Left renal cortex interstitium (tissue), 4 donors: ENCODE results near the gene DDX1. TPM values are rescaled to one million over a fixed set of nuclear protein-coding genes. Genes with fewer than 3 reads are reported as not detected.
A peak's percentile ranks its signal among the peaks of the same experiment; 100 is the strongest.
"Not testable (repeated sequence)": the region's sequence is repeated elsewhere in the genome, so short reads cannot be mapped to it uniquely, and the experiment has no call there.

ENCODE experiments used
- DNase-seq, 4 donors: peaks; one replicate each; pipeline ENCODE4 v3.0.0-alpha.2; 2013; ENCODE audit warnings: low read depth in 4 of 4, low spot score in 2 of 4, missing footprints in 1 of 4
- polyA plus RNA-seq, 4 donors: library from polyadenylated mRNA; unstranded; fragments of 120-200 nt; gene quantifications; one replicate each; pipeline ENCODE4 v1.2.1, GENCODE V29; 2013; ENCODE audit not compliant: insufficient read length in 4 of 4

The DDX1 gene
- 100 to 1,000 TPM; 148 to 187 (median 173) TPM for polyA plus RNA-seq

DNA sequence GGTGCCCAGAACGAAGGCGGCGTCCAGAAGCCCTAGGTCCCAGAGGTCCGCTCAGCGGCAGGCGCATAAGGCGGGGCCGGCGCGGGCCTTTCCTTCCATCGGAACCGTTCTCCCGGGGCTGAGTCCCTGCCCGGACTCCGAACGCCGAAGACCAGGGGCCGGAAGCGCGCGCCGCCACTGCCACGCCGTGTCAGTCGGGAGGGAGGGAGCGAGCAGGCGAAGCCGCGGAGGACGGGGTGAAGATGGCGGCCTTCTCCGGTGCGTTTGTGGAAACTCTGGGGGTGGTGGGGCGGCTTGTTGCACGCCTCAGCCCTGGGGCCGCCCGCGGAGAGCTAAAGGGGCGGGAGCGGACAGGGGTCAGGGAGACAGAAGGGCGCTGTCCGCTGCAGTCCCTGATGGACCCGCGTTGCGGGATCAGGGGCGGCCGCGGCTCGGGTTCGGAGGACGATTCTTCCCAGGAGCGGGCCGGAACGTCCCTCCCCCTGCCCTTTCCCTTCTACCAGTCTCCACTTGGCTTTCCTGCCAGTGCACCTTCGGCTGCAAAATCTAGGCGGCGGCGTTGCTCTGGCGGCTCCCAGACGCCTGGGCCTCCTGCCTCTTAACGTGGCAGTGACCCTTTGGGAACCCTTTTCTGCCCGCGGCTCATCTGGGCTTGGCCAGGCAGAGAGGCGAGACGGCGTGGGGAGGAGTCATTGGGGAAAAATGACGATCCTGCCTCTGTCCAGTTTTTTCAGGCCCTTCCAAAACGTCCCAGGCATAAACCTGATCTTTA is at the start of gene DDX1:
DDX1 (plus strand) TSS at position 177 of the 772 bp plus-strand sequence; CDS start at position 243, 66 bp downstream.
- peak in 3 of 4 donors; percentile 68 to 83 (median 72) for DNase-seq

DNA sequence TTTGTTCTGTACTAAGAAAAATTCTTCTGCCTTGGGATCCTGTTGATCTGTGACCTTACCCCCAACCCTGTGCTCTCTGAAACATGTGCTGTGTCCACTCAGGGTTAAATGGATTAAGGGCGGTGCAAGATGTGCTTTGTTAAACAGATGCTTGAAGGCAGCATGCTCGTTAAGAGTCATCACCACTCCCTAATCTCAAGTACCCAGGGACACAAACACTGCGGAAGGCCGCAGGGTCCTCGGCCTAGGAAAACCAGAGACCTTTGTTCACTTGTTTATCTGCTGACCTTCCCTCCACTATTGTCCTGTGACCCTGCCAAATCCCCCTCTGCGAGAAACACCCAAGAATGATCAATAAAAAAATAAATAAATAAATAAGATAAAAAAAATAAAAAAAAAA is 49.4 kb upstream of the DDX1 start:
- not testable (repeated sequence) for DNase-seq

DNA sequence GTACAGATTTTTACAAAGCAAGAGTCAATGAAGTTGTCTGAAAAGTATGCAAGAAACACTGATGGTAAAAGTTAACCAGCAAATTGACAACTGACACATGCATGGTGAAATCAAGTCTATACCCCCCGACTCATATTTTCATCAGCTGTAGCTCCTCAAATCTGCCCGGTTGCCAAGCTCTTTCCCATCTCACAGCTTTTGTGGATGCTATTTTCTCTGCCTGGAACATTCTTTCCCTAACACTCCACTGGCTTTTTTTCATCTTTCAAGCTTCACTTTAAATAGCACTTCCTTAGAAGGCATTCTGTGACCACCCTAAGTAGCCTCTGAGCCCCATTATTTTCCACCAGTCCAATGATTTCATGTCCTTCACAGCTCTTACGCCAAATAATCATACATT is 48.6 kb upstream of the DDX1 start:
- DNase-seq = no peak

DNA sequence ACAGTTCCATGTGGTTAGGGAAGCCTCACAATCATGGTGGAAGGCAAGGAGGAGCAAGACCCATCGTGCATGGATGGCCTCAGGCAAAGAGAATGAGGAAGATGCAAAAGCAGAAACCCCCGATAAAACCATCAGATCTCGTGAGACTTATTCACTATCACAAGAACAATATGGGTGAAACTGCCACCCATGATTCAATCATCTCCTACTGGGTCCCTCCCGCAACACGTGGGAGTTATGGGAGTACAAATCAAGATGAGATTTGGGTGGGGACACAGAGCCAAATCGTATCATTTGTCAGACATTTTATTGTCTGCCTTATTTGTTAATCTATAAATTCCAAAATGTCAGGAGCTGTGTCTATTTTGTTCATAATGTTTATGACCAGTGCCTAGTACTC is 48.1 kb upstream of the DDX1 start:
- no peak for DNase-seq

DNA sequence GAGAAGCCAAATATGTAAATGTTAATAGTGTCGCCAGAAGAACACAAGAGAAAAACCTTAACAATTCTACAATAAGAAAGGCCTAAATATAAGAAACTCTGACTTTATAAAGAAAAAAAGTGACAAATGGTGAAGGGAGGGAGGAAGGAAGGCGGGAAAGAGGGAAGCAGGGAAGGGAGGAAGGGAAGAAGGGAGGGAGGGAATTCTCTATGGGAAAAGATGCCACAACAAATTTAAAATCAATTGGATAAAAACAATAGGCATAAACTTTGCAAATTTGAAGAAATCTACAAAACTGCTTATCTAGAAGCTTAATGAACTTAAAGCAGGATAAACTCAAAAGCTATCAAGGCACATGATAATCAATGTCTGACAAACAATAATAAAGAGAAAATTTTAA is 47.4 kb upstream of the DDX1 start:
- DNase-seq = no peak

DNA sequence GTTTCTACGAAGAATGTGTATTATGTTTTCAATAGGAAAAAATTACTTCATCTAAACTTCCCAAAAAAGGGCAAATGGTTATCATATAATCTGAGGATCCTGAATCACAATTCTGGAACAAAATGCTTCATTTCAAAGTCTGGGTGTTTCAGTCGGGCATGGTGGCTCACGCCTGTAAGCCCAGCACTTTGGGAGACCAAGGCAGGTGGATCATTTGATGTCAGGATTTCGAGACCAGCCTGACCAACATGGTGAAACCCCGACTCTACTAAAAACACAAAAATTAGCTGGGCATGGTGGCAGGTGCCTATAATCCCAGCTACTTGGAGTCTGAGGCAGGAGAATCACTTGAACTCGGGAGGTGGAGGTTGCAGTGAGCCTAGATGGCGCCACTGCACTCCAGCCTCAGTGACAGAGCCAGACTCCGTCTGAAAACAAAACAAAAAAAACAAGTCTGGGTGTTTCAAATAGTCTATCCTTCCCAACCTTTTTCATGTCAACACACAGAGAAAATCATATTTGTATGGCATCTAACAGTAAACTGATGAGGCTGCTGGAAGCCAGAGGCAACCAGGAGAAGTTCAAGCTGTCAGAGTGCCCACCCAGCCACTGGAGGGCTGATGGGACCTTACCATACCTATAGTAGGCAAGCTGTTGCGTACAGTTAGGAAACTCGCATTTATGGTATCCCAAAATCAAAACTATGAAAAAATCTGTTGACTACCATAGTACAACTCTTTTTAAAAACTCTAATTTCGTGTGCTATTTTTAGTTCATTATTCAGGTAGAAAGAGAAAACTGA is 45.2 kb upstream of the DDX1 start:
- no peak for DNase-seq

DNA sequence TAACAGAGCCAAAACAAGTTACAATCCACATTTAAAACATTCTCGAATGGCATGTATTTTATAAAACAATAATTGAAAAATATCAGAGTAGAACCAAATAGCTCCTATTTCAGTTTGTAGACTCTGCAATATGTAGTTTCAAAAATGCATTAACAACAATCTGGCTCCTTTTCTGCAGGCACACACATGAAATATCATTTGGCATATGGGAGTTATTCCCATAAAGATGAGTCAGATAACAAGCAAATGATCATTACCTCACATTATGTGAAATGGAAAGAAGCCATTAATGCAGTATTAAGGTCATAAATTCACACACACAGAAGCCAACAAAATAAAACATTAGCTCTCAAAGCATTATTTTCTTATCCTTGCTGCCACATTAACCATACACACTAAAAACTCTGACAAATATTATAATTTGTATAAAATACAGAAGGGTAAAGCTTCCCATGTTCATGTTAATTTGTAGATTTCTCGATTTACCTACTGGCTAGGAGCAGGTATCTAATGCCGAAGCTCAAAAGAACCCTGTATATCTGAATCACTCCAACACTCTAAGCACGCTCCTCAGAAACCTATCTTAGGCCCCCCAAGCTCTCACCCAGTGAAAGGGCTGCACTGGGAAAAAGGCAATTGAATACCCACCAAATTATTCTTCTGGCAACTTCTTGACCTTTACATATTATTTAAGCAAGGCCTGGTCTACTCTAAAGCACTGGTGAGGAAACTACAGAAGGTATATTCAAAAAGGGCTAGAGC is 44.4 kb upstream of the DDX1 start:
- no peak for DNase-seq

DNA sequence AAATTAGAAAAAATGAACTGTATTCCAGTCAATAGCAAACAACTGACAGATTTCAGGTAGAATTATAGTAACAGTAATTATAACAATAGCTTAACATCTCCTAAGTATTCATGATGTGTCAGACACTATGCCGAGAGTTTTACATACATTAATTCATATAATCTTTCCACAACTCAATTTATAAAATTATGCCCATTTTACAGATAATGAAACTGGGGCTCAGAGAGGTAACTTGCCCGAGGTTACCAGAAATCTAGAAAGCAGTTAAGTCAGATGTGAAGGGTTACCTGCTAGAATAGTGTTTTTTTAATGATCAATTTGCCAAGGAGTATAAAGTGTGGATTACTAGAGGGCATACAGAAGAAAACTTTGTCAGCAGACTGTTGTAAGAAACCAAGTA is 42.7 kb upstream of the DDX1 start:
- no peak for DNase-seq

DNA sequence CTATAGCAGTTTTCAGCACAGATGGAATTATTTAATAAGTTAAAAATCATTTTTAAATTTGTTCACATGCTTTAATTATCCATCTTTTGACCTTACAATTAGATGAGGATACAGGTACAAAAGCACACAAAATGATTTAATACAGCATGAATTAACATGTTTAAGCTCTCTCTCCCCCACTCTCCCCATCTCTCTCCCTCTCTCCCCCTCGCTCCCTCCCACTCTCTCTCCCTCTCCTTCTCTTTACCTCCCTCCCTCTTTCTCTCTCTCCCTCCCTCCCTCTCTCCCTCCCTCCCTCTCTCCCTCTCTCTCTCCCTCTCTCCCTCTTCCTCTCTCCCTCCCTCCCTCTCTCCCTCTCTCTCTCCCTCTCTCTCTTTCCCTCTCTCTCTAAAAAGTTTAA is 38.1 kb upstream of the DDX1 start:
- no peak for DNase-seq

DNA sequence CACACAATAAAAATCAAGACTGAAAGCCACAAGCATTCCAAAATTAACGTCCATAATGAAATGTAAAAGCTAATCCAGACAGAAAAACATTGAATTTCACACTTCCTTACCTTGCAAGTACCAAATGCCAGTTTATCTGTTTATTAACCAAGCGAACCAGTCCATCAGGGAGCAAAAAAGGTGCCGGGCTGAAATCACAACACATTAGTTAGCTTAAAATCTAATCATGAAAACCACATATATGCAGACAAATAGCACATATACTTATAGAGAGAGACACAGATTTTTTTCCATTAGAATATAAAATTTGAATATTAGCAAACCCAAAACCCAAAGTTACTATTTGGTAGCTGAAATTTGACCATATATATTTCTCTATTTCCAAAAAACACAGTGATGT is 37.7 kb upstream of the DDX1 start:
- DNase-seq = no peak

DNA sequence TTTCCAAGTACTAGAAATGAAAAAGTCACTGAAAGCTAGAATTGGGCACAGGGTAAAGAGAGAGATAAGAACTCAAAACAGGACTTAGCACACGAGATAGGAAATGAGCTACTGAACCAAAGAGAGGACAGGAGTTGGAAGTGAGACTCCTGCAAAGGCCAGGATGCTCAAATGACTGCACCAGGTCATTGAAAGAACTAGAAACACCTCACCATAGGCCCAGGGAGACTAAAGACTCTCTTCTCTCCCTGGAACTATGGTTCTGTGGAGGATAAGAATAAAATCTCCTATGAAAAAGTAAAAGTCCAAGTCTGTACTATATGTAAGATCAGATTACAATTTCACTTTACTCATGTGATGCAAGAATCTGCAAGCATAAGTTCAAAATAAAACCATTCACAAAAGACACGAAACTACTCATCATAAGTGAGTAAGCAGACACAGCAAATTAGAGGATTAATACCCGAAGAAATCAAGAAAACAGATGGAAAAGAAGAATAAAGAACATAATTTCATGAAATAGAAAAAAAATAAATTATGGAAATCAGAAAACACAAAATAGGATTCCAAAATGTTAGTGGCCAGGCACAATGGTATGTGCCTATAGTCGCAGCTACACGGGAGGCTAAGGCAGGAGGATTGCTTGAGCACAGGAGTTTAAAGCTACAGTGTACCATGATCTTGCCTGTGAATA is 37.0 kb upstream of the DDX1 start:
- DNase-seq = no peak

DNA sequence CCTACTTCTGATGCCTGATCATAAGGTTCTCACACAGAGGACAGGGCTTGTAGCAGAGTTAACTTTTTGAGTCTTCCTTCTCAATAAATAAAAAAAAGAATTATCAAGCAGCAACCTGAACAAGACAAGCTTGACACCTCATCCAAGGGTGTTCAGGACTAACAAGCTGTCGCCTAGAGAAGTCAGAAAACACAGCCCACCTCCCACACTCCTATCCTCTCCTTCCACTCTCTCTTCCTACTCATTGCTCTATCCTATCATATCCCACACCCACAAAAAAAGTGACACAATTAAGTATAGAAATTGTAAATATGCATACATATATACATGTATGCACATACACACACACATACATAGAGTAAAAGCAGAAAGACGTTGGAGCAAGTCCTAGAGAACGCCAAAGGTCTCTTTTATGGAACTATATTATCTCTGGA is 35.9 kb upstream of the DDX1 start:
- no peak for DNase-seq

DNA sequence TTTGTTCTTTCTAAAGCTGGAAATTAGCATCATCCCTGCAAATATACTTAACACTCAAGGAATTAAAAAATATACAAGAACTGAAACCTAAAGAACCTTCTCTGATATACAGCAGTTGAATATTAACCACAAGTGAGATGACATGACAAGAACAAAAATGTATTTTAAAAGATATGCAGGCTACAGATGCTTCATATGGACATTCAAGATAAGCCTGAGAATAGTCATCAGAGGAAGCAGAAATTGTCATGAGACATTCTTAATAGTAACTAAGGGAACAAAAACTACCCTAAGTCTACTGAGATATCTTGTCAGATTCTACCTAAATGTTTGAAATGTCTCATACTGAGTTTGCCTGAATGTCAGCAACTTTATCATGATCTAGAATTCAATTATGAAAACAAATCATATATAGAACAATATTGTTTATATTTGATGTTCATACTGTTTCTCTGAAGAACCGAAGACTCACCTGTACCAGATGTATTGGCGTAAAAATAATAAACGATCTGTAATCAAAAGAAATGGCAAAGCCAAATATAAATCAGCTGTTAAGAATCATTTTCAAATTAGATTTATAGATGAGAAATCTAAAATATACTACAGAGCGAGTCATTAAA is 35.2 kb upstream of the DDX1 start:
- DNase-seq = no peak

DNA sequence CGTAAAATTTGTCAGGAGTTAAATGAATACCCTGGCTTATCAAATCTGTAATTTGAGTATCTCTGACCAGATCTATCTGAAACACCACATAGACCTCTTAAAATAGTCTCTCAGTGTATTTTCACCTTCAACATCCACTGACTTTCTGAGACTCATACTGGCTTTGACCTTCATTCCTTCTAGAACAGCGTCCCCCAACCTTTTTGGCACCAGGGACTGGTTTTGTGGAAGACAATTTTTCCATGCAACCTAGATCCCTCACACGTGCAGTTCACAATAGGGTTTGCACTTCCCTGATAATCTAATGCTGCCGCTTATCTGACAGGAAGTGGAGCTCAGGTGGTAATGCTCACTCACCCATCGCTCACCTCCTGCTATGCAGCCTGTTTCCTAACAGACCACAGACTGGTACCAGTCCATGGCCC is 33.8 kb upstream of the DDX1 start:
- no peak for DNase-seq

DNA sequence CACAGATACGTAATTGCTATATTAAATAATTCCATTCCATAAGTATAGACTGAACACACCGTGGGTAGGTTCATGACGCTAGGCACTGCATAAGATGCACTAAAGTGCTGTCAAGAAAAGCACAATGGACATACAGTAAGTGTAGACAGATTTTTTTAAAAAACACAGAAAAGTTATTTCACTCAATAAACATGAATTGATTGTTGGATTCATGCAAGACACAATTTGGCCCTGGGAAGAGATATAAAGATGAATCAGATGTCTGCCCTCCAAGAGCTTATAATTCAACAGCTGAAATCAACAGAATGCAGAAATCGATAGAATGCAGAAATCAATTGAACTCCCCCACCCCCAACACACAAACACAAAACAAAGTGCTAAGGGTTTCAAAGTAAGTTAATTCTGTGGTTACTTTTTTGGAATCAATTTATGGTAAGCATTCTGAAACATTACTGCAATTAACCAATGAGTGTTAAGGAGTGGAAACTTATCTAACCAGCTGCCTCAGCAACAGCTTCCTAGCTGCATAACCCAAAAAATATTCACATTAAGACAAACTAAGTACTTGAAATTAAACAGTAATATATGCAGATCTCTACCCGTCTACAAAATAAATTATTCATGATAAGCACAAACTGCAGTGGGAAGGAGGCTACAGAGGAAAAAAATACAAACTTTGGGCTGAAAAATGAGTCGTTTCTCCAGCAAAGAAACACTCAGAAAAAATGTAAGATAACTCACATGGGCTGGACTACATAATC is 32.1 kb upstream of the DDX1 start:
- no peak for DNase-seq

DNA sequence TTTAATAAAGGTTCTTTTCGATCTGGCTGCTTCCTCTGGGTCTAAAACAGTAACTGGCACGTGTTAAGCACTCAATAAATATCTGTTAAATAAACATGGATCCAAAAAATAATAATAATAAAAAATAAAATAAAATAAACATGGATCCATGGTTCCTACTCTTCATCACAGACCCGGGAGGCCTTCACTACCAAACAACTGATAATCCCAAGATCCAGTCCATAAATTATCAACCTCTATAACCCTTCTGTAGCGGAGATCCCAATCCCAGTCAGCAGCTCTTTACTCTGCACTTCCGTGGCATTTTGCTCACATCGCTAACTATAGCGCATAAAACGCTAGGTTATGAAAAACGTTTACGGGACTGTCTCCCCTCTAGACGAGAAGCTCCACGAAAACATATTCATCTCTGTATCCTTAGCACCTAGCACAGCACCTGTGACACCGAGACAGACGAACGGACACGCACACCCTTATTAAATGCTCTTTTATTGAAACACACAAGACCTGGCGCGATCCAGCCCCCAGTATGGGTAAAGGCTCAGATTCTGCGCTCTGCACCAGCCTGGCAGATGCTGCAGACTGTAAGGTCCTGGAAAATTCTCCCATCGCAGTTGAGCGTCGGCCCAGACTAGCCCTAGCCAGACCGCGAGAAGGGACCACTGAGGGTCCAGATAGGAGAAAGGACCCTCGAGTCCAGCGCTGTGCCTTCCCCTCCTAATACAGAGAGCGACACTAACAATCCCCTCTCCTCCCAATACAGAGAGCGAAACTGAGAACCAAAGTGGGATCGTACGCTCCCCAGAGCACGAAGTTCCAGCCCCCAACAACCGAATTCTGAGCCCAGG is 31.3 kb upstream of the DDX1 start:
- DNase-seq = peak in 3 of 4 donors; percentile 31 to 38 (median 34)

DNA sequence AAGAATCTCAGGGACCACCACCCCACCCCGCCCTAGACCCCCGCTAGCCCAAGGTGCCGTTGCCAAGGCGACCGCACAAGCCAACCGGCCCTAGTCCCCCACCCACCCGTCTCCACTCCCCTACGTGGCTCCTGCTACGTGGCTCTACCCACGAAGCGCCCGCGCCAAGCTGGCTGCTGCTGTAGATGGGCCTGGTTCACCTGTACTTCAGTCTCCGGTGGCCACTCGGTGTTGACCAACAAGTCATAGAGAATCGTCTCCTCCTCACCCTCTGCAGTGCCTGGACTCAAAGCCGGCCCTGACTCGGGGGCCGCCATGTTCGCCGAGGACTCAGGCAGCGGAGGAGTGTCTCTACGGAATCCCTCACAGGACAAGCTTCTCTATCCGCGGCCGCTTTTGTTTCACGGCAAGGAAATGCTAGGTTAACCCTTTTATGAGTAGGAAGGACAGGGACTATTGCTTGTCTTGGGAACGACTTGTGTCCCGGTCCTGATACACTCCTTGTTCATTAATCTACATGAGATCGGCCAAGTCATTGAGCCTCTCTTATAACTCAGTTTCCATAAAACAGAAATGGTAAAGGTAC is 30.6 kb upstream of the DDX1 start, which contains the start of gene NBAS:
NBAS (minus strand) TSS at position 347 of the 586 bp plus-strand sequence; CDS start at position 317, 30 bp downstream.
- DNase-seq = peak; percentile 82 to 91 (median 87)
